ENCODE measurements around the gene ZSWIM5.

DNA sequence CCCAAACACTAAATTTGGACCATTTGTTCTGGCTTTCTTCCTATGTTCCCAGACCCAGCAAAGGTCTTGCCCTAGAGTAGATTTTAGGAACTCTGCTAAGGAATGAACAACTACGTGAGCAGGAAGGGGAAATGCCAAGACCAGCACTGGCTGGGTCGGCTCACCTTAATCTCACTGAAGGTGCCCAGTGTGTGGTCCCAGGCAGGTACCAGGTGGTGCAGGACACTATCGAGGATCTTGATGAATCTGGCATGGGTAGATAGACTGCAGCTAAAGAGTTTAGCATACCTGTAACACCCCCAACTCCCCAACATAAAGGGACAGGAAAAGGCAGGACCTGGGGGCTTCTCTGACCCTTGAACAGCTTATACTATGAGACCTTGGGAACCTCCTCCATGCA lies 198.3 kb downstream of the ZSWIM5 start:
- no peak for TF ChIP-seq NFYB (CRISPR knock-in tag; conservative IDR thresholded peaks at IDR 0.05; ENCODE audit: low read depth)
- TF ChIP-seq CTCF (IDR thresholded peaks at IDR 0.05): no peak
- TF ChIP-seq, protein P1, sequence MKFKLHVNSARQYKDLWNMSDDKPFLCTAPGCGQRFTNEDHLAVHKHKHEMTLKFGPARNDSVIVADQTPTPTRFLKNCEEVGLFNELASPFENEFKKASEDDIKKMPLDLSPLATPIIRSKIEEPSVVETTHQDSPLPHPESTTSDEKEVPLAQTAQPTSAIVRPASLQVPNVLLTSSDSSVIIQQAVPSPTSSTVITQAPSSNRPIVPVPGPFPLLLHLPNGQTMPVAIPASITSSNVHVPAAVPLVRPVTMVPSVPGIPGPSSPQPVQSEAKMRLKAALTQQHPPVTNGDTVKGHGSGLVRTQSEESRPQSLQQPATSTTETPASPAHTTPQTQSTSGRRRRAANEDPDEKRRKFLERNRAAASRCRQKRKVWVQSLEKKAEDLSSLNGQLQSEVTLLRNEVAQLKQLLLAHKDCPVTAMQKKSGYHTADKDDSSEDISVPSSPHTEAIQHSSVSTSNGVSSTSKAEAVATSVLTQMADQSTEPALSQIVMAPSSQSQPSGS (CRISPR knock-in tag; IDR thresholded peaks at IDR 0.05; ENCODE audit: borderline replicate concordance, low read depth): no peak
- TF ChIP-seq, protein P2, sequence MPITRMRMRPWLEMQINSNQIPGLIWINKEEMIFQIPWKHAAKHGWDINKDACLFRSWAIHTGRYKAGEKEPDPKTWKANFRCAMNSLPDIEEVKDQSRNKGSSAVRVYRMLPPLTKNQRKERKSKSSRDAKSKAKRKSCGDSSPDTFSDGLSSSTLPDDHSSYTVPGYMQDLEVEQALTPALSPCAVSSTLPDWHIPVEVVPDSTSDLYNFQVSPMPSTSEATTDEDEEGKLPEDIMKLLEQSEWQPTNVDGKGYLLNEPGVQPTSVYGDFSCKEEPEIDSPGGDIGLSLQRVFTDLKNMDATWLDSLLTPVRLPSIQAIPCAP (CRISPR knock-in tag; IDR thresholded peaks at IDR 0.05): no peak
- TF ChIP-seq ZNF423 (CRISPR knock-in tag; IDR thresholded peaks at IDR 0.05): no peak
- TF ChIP-seq JUN (CRISPR knock-in tag; IDR thresholded peaks at IDR 0.05): no peak
- TF ChIP-seq ZNF232 (CRISPR knock-in tag; IDR thresholded peaks at IDR 0.05): no peak
- no peak for TF ChIP-seq PRDM15 (CRISPR knock-in tag; IDR thresholded peaks at IDR 0.05)
- no peak for TF ChIP-seq RELA (CRISPR knock-in tag; IDR thresholded peaks at IDR 0.05; ENCODE audit: borderline replicate concordance)

Data from WTC11 (cell line).